ENCODE measurements around the gene CTPS2.
A peak's percentile ranks its signal among the peaks of the same experiment; 100 is the strongest.

CTPS2 gene

DNA sequence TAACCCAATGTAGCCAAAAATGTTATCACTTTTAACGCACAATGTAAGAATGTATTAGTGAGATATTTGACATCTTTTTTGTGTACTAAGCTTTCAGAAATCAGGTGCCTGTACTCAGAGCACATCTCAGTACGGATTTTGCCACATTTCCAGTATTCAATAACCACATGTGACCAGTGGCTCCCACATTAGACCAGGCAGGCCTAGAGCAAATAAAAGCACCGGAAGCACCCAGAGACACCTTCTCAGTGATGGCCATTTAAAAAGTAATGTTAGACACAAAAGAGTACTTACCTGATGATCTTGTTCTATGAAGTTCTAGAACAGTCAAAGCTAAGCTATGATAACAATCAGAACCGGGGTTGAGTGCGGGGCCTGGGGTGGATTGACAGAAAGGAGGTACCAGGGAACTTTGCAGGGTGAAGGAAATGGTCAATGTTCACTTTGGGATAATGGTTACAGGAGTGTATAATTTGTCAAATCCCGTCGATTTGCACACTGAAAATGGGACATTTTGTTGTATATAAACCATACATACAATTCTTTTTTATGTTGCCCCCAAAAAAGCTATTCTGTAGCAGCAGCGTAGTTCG lies 1.2 kb downstream of the CTPS2 start:
- no peak for DNase-seq

DNA sequence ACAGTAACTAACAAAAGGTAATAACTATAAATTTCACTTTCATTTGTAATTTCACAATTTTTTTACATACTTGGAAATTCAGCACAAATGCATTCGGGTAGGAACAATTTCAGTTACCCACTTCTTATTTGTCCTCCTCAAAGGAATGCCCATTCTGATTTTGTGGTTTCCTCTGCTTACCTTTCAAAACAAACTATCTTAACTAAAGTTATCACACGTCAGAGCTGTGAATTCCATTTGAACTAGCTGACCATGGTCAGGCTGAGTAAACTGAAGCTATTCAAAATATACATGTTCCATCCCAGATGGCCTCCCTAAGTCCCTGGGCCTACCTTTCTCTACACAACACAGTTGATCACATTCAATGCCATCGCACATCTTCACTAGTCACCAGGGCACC lies 4.5 kb downstream of the CTPS2 start:
- DNase-seq: no peak

DNA sequence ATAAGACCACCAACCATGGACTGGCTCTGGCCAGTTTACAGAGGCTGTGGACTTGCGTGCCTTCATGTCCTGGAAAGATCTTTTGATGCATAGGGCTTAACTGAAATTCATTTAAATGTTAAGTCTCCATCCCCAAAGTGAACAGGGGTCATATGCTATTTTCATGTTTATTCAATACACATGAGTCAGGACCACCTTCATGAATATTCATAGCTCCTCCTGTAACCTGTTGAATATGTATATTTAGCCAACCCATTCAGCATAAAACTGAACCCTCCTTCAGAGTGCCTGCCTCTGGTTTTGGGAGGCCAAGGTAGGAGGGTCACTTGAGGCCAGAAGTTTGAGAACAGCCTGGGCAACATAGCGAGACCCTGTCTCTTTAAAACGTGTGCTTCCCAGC lies 7.1 kb downstream of the CTPS2 start:
- DNase-seq: no peak

DNA sequence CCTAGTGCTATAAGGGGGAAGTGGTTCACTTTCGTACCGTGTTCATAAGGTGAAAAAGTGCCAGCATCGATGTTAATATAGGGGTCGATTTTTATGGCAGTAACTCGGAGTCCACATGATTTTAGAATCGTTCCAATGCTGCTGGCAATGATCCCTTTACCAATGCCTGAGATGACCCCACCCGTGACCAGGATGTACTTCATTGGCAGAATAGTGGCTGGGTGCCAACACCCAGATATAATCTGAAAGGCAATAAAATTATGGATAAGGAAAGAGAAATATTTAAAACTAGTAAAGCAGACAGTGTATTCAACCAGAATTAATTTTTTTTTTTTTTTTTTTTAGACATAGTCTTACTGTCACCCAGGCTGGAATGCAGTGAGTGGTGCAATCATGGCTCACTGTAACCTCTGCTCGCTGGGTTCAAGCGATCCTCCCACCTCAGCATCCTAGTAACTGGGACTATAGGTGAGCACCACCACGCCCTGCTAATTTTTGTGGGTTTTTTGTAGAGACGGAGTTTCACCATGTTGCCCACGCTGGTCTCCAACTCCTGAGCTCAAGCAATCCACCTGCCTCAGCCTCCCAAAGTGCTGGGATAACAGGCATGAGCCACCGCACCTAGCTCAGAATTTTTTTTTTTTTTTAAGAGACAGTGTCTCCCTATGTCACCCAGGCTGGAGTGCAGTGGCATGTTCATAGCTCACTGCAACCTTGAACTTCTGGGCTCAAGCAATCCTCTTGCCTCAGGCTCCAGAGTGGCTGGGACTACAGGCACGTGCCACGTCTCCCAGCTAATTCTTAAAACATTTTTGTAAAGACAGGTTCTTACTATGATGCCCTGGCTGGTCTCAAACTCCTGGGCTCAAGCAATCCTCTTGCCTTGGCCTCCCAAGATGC lies 9.5 kb downstream of the CTPS2 start:
- no peak for DNase-seq

DNA sequence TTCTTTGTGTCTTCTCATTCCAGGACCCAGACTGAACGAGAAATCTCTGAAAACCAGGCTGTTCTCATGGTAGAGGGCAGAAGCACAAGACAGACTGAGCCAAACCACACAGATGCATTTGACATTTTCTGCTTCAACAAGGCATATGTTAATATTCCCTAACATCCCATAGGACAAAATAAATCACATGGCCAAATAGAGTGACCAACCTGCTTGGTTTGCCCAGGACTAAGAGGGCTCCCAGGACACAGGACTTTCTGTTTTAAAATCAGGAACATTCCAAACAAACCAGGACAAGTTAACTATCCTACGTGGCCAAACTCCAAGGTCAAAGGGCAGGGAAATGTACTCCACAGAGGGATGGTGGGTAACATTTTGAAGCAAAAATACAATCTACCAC lies 11.7 kb downstream of the CTPS2 start:
- no peak for DNase-seq

DNA sequence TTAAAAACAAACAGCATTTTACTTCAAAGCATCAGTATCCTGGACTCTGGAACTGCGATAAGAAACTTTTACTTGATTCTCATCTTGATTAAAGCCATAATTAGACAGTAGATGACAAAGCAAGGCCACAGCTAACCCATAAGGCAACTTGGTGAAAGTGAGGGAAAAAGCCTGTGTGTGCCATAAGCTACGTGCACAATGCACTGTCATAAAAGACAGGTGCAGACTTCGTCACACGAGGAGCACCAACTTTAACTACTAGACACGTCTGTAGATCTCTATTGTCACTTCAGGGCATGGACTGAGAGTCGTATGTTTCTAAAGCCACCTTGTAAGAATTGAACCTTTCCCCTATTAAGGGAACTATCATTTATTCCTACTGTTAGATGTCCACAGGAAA lies 13.1 kb downstream of the CTPS2 start:
- DNase-seq: no peak

DNA sequence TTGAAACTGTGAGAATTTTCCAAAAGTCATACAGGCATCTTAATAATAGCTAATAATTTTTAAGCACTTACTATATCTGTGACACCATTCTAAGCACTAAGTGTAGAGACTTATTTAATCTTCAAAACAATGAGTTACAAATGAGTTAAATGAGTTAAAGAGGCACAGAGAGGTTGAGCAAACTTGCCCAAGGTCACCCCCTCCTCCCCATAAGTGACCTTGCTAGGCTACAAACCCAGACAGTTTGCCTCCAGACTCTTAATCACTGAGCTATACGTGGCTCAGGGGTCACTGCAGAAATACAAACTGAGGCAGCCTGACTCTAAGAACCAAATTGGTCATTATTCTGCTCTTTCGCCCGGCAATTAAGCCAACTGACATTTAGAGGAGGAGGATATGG lies 15.5 kb downstream of the CTPS2 start:
- DNase-seq: no peak

DNA sequence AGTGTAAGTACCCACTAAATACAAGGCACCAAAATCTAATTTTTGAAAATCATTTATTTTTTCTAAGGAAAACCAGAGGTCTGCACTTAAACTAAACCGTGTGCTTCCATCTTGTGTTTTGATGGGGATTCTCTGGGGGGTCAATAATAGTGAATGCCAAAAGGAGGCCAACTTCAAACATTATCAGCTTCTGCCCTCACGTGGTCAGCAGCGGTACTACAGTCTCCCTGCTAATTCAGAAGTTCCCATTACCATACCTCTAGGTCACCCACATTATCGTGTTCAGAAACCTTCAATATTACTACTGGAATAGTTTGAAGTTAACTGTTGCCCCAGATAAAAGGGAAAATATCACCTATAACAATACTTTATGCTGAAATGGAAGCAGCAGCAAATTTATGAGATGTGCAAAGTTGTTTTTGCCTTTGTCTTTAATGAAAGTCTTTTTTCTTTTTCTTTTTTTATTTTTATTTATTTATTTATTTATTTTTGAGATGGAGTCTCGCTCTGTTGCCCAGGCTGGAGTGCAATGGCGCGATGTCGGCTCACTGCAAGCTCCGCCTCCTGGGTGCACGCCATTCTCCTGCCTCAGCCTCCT lies 17.3 kb downstream of the CTPS2 start:
- peak; percentile 24 for DNase-seq

DNA sequence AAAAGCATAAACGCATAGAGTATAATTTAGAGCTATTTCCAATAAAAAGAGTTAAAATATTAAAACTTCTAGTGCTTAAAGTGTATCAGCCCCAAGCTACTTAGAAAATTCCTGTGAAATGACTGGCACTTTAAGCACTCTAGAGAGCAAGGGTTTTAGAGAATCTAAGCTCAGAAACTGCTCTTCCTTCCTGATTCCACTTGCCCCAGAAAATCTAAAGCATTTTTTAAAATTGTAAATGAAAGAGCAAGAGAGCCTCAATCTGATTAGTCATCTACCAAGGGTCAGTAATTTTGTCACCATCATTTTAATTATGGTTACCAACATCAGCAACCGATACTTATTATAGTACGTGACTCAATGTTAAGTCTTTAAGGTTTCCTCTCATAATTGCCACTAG lies 25.0 kb downstream of the CTPS2 start:
- DNase-seq: no peak

DNA sequence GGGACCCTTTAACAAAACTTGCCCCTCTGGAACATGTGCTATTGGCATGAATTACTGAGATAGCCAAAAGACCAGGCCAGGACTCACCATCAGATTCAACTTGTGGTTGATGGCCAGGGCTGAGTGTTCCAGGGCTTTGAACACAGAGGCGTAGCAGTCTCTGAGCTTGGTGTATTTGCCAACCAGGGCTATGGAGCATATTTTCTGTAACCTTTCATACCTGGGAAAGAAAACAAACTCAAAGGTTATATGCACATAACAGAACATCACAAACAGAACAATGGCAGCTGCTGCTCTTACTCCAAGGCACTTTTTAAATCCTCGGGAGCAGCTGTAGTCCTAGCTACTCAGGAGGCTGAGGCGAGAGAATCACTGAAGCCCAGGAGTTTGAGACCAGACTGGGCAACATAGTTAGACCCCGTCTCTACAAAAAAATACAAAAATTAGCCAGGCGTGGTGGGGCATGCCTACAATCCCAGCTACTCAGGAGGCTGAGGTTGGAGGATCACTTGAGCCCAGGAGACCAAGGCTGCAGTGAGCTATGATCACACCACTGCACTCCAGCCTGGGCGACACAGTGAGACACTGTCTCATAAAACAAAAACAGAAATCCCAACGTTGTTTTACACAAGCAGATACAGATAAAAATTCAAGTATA lies 29.3 kb downstream of the CTPS2 start:
- DNase-seq: no peak

DNA sequence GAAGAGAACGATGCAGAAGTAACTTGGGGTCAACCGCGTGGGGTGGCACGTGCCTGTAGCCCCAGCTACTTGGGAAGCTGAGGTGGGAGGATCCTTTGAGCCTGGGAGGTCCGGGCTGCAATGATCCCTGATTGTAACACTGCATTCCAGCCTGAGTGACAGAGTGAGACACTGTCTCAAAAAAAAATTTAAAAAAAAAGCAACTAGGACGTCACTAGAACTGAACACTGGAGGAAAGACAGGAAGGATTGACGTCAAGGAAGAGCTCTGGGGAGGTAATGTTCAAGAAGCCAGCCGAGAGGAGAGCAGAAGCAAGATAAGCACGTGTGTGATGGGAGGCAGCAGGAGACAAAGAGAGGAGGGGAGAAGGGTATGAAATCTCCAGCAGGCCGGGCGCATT lies 33.8 kb downstream of the CTPS2 start:
- DNase-seq: no peak

DNA sequence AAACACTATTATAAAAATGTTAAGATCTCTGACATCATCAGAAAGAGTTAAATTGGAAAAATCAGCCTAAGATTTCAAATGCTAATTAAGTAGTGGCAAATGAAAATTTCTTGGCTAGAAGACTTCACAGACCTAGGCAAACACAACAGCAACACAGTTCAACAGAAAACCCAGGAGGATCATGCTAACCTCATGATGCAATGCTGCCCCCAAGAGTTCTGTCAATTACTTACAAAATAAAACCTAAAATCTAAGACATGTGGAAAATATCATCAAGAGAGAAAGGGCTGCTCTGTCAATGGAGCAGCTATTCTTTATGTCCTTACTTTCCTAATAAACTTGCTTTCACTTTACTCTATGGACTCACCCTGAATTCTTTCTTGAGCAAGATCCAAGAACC lies 41.5 kb downstream of the CTPS2 start:
- DNase-seq: peak; percentile 21

DNA sequence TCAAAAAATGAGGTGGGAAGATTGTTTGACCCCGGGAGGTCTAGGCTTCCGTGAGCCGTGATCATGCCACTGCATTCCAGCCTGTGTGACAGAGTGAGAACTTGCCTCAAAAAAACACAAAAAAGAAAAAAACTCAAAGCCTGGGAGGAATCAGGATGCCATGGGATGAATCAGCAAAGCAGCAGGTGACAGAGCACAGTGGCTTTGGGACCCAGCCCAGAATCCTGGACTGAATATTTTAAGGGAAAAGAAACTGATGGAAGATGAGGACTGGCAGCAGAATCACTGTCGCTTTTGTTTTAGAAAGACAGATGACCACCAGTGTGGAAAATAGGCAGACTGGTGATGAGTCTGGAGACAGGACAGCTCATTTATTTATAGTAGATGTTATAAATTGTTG lies 45.9 kb downstream of the CTPS2 start:
- DNase-seq: no peak

DNA sequence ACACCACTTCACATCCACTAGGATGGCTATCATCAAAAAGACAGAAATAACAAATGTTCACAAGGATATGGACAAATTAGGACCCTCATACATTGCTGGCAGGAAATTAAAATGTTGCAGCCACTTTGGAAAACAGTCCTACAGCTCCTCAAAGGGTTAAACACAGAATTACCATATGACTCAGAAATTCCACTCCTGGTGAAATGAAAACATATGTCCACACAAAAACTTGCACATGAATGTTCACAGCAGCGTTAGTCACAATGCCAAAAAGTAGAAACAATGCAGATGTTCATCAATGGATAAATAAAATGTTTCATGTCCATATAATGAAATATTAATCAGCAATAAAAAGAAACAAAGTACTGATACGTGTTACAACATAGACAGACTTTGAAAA lies 47.4 kb downstream of the CTPS2 start:
- no peak for DNase-seq

DNA sequence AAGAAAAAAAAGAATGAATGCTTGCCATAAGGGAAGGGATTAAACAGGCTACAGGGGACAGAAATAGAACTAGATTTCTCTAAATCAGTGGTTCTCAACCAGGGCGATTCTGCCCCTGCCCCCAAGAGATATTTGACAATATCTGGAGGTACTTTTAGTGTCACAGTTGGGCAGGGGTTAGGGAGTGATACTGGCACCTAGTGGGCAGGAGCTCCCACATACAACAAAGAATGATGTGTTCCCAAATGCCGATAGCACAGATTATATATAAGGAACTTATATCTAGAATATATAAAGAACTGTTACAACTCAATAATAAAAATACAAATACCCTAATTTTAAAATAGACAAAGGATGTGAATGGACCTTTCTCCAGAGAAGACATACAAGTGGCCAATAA lies 47.8 kb downstream of the CTPS2 start:
- no peak for DNase-seq

DNA sequence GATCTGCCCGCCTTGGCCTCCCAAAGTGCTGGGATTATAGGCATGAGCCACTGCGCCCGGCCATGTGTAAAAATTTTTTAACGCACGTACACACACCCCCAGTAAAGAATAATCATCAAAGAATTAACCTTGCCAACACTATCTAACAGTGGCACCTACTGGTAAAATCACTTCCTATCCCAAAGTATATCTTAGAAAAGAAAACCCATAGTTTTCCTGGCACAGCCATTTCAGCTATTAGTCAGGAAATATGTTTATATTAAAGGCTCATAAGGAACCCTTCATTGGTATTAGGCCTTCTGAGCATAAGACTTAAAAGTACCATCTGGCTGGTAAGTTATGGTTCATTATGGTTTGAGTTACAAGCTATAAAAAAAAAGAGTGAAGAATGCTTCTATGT lies 48.4 kb downstream of the CTPS2 start:
- DNase-seq: no peak

DNA sequence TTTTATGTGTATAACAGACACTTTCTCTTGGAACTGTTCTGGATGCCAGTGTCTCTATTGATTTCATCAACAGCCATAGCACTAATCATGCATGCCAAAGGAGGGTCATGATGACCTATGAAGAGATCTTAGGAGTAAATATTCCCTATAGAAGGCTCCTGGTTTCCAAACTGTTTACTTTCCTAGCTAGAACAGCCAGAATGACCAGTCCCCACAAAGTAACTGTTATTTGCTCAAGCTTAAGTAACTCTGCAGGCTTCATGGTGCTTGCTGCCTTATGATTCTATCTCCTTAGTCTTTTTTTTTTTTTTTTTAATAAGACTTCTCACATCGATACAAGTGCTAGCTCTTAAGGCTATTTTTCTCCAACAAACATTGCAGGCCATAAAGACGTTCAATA lies 50.1 kb downstream of the CTPS2 start:
- no peak for DNase-seq

DNA sequence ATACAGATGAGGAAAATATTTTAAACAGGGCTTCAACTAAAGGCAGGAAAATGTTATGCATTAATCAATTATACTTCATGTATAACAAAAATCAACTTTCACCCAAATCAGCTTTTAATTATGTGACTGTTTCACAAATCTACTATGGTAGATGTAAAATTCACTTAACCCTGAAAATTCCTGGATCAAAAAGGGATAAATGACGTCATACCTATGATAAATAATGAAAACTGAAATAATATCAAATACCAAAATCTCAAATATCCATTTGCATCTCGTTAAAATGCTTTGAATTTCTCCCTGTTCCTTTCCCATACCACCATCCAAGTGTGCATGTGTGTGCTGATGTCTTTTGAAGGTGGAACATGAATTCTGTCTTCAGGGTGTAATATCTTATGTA lies 51.0 kb downstream of the CTPS2 start:
- DNase-seq: no peak

DNA sequence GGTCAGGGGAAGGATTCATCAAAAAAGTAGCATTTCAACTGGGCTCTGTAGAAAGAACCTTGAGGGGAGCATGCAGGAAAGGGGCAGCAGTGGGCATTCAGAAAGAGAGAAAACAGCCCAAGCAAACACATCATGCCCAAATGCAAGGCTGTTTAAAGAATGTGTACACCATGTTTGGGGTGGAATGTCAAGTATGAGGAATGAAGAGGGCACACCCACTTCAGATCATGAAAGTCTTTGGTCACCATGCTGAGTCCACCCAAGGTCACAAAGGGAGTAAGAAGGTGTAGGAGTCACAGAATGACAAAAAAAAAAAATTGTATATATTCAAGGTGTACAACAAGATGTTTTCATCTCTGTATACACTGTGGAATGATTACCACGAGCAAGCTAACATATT lies 53.1 kb downstream of the CTPS2 start:
- DNase-seq: no peak

DNA sequence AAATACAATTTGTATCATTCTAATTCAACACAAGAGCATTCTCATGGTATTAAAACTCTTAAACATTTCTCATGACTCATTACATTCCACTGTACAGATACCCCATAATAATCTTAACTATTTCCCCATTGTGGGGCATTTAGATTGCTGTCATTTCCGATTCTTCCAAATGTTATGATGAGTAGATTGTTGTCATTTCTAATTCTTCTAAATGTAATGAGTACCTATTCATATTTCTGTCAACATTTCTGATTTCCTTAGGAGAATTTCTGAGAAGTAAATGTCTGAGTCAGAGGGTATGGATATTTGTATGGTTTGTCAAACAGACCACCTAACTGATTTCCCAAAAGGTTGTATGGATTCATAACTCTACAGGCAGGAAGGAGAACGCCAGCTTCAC lies 54.2 kb downstream of the CTPS2 start:
- no peak for DNase-seq

DNA sequence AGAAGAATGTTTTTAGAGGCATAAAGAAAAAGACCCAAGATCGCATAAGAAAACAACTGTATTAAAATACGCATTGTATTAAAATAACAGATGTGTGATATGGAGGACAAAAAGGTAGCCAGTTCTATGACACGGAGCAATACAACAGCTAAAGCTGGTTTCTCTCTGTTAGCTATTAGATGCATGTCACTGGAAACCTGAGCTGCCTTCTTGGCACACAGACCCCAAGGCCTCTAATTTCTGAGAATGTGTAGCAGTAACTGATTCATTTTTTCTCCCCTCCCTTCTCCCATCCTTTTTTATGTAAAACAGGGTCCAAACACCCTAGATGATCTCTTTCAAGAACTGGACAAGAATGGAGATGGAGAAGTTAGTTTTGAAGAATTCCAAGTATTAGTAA lies 58.4 kb downstream of the CTPS2 start:
- DNase-seq: no peak

DNA sequence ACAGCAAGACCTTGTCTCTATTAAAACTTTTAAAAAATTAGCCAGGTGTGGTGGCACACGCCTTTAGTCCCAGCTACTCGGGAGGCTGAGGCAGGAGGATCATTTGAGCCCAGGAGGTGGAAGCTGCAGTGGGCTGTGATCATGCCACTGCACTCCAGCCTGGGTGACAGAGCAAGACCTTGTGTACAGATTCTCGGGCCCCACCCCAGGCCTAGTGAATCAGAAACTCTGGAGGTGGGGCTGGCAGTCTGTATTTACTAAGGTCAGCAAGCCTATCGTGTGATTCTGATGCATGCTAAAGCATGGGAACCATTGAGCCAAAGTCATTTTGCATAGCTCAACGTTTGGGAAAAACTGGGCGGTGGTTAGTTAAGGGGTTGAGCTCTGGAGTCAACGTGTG lies 59.0 kb downstream of the CTPS2 start:
- DNase-seq: no peak

DNA sequence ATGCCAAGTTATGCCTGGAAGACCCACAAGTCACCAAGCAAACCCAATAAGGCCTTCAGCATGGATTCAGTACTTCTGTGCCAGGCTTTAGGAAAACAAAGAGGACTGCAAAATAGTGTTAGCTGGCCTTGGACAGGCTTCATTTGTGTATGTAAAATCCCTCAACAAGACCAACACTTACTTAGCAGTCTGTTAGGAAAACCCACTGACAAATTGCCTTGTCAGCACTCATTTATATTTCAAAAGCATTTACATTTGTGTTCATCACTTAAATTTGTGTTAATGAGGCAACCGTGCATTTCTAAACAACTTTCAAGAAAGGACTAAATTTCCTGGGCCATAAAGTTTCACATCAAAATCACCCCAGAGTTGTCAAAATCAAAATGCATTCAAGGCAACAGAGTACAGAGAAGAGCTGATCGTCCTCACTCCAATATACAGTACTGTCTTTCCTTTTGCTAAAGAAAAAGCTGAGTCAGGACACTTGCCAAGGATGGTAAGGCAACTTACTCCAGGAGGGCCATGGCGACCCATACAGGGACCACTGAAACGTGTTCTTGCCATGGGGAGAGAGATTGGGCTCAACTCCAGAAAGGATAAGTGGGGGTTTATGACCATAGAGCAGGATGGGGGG lies 61.0 kb downstream of the CTPS2 start:
- DNase-seq: no peak
